Endometrial microvascular endothelial cells (primary cell): ENCODE results near the gene BMP8A. TPM values are rescaled to one million over a fixed set of nuclear protein-coding genes. Genes with fewer than 3 reads are reported as not detected.
"Not testable (repeated sequence)": the region's sequence is repeated elsewhere in the genome, so short reads cannot be mapped to it uniquely, and the experiment has no call there.

Source experiments
- in situ Hi-C: cut with HindIII; loops from 2 replicates; pipeline ENCODE4 v1.10.0; 2017; ENCODE audit warnings: low sequenced_read_pairs, low pct_unique_long_range_greater_than_20kb; ENCODE audit errors: inconsistent ontology term
- total RNA-seq: library from RNA; depleted of rRNA; stranded (reverse); fragments of >200 nt; gene quantifications from one replicate; pipeline ENCODE4 v1.2.3, GENCODE V29; 2015; ENCODE audit errors: inconsistent ontology term

Gene BMP8A
- total RNA-seq: not detected

GRCh38 chr1:39491146-39491921 is at the start of gene BMP8A:
Gene BMP8A (plus strand): TSS chr1:39491636. CDS start chr1:39491992, 356 bp downstream.
- in situ Hi-C loops: no loop called here

DNA sequence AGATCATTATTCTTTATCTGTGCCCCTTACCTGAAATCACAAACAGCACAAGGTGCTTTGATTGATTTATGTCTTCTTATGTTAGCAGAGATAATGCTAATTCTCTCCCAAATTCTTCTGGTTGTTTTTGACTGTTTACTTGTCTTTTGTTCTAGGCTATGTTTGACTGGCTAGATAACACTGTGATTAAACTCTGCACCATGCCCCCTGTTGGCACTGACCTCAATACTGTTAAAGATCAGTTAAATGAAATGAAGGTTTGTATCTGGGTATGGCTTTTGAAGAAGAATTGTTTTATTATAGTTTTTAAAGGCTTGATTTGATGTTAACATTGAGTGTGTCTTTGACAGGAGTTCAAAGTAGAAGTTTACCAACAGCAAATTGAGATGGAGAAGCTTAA is 49.6 kb upstream of the BMP8A start:
- in situ Hi-C loops: no loop called here

DNA sequence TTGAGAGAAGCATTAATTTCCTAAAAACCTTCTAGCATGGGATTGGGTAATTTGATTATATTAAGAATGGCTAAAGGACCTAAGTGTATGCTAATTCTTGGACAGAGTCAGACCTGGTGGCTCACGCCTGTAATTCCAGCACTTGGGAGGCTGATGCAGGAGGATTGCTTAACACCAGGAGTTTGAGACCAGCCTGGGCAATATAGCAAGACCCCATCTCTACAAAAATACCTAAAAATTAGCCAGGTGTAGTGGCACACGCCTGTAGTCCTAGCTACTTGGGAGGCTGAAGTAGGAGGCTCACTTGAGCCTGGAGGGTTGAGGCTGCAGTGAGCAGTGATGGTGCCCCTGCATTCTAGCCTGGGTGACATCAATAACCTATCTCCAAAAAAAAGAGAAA is 45.9 kb upstream of the BMP8A start:
- in situ Hi-C loops: no loop called here

- in situ Hi-C loops: no loop called here
Observed at GRCh38 chr1:39446986-39447567, 44.4 kb upstream of the BMP8A start.

DNA sequence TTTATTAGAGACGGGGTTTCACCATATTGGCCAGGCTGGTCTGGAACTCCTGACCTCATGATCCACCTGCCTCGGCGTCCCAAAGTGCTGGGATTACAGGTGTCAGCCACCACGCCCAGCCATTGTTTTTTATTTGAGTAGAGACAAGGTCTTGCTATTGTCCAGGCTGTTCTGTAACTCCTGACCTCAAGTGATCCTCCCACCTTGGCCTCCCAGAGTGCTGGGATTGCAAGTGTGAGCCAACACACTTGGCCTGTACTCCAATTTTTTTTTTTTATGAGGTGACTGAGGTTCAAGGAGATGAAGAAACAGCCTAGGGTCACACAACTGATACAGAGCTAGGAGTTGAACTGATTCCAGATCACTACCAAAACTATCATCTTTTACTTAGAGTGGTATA is 41.4 kb upstream of the BMP8A start:
- in situ Hi-C loops: not testable (repeated sequence)

GRCh38 chr1:39450956-39451606 is 40.4 kb upstream of the BMP8A start:
- in situ Hi-C loops: no loop called here

DNA sequence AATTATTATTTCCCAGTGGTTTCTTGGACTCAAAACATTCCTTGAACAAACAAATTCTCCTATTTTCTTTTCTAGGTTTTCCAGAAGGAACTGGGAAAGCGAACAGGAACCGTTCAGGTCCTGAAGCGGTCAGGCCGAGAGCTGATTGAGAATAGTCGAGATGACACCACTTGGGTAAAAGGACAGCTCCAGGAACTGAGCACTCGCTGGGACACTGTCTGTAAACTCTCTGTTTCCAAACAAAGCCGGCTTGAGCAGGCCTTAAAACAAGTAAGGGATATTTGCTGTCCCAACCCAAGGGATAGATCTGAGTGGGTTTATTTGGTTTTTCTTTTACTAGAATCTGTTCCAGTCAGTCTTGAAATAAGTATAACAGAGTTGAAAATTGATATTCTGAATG is 39.4 kb upstream of the BMP8A start:
- in situ Hi-C loops: no loop called here

GRCh38 chr1:39452540-39452939 is 38.9 kb upstream of the BMP8A start:
- in situ Hi-C loops: no loop called here

GRCh38 chr1:39453603-39454002 is 37.8 kb upstream of the BMP8A start:
- in situ Hi-C loops: no loop called here

DNA sequence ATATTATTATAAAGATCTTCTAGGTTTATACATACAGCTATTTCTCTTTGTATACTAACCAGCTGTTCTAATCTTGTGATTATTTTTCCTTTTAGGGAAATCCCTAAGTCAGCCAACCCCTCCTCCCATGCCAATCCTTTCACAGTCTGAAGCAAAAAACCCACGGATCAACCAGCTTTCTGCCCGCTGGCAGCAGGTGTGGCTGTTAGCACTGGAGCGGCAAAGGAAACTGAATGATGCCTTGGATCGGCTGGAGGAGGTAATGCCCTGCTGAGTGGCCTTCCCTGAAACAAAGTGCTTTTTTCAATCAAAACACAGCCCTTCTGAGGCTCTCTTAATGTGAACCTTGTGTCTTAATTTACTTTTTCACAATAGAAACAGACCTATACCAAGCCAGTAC is 32.4 kb upstream of the BMP8A start:
- in situ Hi-C loops: no loop called here

DNA sequence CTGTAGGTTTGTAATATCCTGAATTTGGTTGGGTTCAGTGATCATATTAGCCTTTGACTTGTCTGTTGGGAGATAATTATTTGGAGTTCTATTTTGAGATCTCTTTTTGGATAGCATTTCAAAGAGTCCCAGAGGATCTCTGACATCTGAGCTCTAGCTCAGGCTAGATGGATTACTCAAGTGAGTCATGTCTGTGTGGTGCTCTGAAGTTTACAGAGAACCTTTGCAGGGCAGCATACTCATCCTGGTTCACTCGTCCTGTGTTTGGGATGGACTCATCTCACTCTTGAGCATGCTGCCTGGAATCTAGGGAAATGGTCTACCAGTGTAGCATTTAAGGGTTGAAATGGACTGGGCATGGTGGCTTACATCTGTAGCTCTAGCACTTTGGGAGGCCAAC is 29.4 kb upstream of the BMP8A start:
- in situ Hi-C loops: no loop called here

DNA sequence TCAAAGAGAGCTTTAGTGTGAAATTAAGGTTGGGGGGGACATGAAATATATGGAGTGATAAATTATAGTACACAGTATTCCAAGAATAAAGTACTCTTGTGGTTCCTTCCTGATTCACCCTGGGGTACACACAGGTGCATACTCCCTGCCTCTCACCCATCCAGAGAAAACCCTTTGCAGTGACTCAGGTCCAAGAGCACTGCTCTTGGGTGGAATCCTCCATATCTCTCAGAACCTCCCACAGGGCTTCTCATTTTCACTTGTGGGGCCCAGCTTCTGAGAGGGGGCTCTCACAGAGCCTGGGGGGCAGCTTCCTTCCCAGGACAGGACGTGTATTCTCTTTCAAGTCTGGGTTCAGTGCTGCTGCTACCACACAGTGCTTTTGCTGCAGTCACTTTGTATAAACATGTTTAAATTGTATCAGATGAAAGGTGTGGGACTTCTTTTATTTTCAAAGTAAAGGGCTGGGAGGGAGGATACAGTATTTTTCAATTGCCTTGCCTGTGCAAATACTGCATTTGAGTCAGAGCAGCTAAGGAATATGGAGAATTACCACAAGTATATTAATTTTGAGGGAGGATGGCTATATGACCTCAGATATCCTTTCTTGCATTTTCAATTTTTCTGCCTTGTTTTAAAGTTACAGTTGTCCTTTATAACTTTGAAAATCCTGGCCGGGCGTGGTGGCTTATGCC is 24.9 kb upstream of the BMP8A start:
- in situ Hi-C loops: no loop called here

DNA sequence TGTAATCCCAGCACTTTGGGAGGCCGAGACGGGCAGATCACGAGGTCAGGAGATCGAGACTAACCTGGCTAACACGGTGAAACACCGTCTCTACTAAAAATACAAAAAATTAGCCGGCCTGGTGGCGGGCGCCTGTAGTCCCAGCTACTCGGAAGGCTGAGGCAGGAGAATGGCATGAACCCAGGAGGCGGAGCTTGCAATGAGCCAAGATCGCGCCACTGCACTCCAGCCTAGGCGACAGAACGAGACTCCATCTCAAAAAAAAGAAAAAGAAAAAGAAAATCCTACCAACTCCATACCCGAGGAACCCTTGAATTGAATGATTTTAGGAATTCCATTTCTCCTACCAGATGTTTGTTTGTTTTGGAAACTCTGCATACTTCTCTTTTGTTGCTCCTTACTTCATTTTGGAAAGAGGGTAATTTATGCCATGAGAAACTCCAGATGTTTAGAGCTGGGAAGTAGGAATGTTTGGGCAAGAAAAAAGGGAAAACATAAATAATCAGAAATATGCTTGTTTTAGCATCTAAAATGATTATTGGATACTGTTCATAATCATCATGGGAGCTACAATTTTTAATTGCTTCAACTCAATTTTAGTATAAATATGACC is 24.2 kb upstream of the BMP8A start:
- in situ Hi-C loops: not testable (repeated sequence)

DNA sequence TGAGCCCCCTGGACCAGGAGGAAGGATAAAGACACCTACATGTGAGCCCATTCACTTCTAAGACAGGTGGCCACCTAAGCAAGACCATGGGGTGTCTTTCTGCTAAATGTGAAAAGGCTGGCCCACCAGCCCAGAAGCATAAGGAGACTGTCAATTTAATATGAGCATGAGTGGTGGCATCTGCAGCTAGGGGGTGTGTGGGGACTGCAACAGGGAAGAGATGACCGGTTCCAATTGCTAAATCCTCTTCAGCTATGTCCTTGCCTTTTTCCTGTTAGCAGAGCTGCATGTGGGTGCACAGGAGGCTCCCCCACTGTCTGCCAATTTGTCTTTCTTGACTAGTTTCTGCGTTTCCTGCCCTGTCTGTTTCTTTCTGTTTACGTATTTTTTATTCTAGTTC is 22.3 kb upstream of the BMP8A start:
- in situ Hi-C loops: no loop called here

GRCh38 chr1:39470040-39470439 is 21.4 kb upstream of the BMP8A start:
- in situ Hi-C loops: no loop called here

DNA sequence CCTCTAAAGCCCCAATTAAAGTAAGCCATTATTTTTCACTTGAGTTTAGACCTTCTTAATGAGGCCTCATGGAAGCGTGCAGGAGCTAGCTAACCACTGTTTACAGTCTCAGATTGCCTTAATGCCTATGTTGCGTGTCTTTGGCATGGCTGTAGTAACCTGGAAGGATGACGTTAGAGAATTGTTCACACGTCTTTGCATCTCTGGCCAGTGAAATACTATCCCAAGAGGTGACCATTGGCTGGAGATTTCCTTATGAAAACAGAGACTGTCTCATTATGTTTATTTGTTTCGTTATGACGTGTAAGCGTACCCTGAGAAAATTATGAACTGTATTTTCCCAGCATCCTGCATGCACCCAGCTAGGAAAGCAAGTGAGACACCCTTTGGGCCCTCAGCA is 18.6 kb upstream of the BMP8A start:
- in situ Hi-C loops: no loop called here

GRCh38 chr1:39473324-39473723 is 18.1 kb upstream of the BMP8A start:
- in situ Hi-C loops: no loop called here

GRCh38 chr1:39474810-39475209 is 16.6 kb upstream of the BMP8A start:
- in situ Hi-C loops: no loop called here

DNA sequence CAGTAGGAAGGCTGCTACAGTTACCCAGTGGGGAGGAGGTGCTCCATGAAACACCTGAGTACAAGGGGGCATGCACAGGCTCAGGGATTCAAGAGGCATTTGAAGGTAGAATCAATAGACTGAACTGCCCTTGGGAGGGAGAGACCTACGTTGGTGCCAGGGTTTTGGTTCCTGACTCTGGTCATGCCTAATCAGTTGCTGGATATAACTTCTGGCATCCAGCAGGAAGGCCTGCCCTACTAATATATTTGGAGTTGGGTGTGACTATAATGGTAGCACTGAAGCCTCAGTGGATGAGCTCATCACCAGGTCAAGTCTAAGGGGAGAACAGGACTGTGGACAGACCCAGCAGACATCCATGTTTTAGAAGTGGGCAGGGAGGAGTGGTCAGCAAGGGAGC is 15.9 kb upstream of the BMP8A start:
- in situ Hi-C loops: not testable (repeated sequence)
